Gastrocnemius medialis (tissue), 4 donors: ENCODE results near the gene ASIC5. TPM values are rescaled to one million over a fixed set of nuclear protein-coding genes. Genes with fewer than 3 reads are reported as not detected.

Experiments
- ATAC-seq, 2 donors: fragments of 150-250 bp; one replicate each; pipeline ENCODE4 v1.9.1; 2016
- DNase-seq, 2 donors: peaks; one replicate each; pipeline ENCODE4 v3.0.0-alpha.2; 2019
- H3K27ac ChIP-seq, 4 donors: fragments of 200-600 bp; sonication (generic); 1 replicate in 1 of 4; 2 replicates in 3 of 4; pipeline ENCODE4 v1.5.1; 2016 to 2018; ENCODE audit warnings: mild to moderate bottlenecking in 2 of 4, moderate library complexity in 1 of 4
- H3K27me3 ChIP-seq, 3 donors: fragments of 200-600 bp; sonication (generic) in 2 of 3; 1 replicate in 1 of 3; 2 replicates in 2 of 3; pipeline versions ENCODE4 v1.5.1 to v1.6.0; 2016 to 2019; ENCODE audit warnings: mild to moderate bottlenecking in 1 of 3, moderate library complexity in 1 of 3
- H3K36me3 ChIP-seq, 2 donors: fragments of 200-600 bp; sonication (generic) in 1 of 2; one replicate each; pipeline ENCODE4 v1.5.1; 2017 to 2018
- H3K4me1 ChIP-seq, 2 donors: fragments of 200-600 bp; sonication (generic) in 1 of 2; one replicate each; pipeline ENCODE4 v1.5.1; 2016 to 2017; ENCODE audit warnings: mild to moderate bottlenecking in 2 of 2
- H3K4me3 ChIP-seq, 4 donors: fragments of 200-600 bp; sonication (generic) in 3 of 4; 1 replicate in 1 of 4; 2 replicates in 3 of 4; pipeline ENCODE4 v1.5.1; 2016 to 2019; ENCODE audit warnings: mild to moderate bottlenecking in 2 of 4
- H3K9me3 ChIP-seq, 3 donors: fragments of 200-600 bp; sonication (generic) in 2 of 3; 1 replicate in 1 of 3; 2 replicates in 2 of 3; pipeline ENCODE4 v1.5.1; 2016 to 2019
- POLR2A ChIP-seq, 2 donors: fragments of 450-650 bp; IDR thresholded peaks; one replicate each; pipeline ENCODE4 v1.6.1; 2017; ENCODE audit warnings: antibody characterized with exemption in 2 of 2, mild to moderate bottlenecking in 2 of 2, moderate library complexity in 2 of 2
- in situ Hi-C, 4 donors: fragments of 200-750 bp; cut with MboI; loops; one replicate each; pipeline versions ENCODE4 v1.15.0 to v1.8.0; 2017; ENCODE audit warnings: low sequenced_read_pairs in 4 of 4
- intact Hi-C: fragments of 100-400 bp; cut with DNase I; formaldehyde crosslinking; loops from one replicate; pipeline ENCODE4 v1.15.1; 2023; ENCODE audit warnings: low total_unique reads
- total RNA-seq, 4 donors: library from RNA; depleted of rRNA; stranded (reverse); fragments of >200 nt; gene quantifications; one replicate each; pipeline versions ENCODE4 v1.1.0 to v1.2.3, GENCODE V29; 2016
- TF ChIP-seq, protein P1 (sequence below), 5 experiments: fragments of 450-650 bp in 3 of 5; fragments of 200-600 bp in 2 of 5; sonication (generic) in 2 of 5; IDR thresholded peaks in 4 of 5; conservative IDR thresholded peaks in 1 of 5; 1 replicate in 4 of 5; 2 replicates in 1 of 5; pipeline ENCODE4 v1.5.1; 2016 to 2019; ENCODE audit warnings: antibody characterized with exemption in 5 of 5, mild to moderate bottlenecking in 3 of 5, moderate library complexity in 3 of 5

ASIC5 gene
- total RNA-seq, 4 donors from 2014 or later, result not detected

DNA sequence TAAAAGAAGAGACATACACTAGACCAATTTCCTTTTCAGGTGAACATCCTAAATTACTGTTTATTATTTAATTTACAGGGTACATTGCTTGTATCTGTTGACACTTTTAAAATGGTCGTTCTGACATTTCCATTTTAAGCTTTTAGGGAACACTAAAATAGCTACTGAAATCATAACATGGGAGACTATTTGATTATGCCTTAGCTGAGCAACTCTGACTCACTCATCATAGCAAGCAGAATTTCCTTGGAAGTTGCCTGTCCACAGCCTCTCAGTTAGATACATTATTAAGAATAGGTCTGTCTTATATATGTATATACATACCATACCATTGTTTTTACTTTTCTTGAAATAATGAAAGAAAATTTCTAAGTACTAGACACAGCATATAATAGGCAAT is 85.3 kb downstream of the ASIC5 start:
- no peak for TF ChIP-seq POLR2A (IDR thresholded peaks at IDR 0.05)
- TF ChIP-seq, protein P1, sequence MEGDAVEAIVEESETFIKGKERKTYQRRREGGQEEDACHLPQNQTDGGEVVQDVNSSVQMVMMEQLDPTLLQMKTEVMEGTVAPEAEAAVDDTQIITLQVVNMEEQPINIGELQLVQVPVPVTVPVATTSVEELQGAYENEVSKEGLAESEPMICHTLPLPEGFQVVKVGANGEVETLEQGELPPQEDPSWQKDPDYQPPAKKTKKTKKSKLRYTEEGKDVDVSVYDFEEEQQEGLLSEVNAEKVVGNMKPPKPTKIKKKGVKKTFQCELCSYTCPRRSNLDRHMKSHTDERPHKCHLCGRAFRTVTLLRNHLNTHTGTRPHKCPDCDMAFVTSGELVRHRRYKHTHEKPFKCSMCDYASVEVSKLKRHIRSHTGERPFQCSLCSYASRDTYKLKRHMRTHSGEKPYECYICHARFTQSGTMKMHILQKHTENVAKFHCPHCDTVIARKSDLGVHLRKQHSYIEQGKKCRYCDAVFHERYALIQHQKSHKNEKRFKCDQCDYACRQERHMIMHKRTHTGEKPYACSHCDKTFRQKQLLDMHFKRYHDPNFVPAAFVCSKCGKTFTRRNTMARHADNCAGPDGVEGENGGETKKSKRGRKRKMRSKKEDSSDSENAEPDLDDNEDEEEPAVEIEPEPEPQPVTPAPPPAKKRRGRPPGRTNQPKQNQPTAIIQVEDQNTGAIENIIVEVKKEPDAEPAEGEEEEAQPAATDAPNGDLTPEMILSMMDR (IDR thresholded peaks at IDR 0.05 in 4 of 5, conservative IDR thresholded peaks at IDR 0.05 in 1 of 5), result no peak
- intact Hi-C loops (no loop called here), in situ Hi-C loops (loop anchor here in 2 of 4 donors (5.0 to 10.0 kb wide), 2 partner anchors 336 to 338 kb away; no protein-coding TSS in a partner anchor)
- ATAC-seq, result no peak
- Histone ChIP-seq H3K9me3 (no peaks in the 10 kb centered on the region), H3K27me3 (no peaks in the 10 kb centered on the region), H3K27ac (no peak overlapping the region), H3K4me1 (no peaks in the 10 kb centered on the region), H3K36me3 (no peaks in the 10 kb centered on the region), H3K4me3 (no peak overlapping the region)
- DNase-seq, result no peak

Other genes starting within 250 kb of the ASIC5 start
- 10 to 100 TPM in 2 of 4 donors, 1 to 10 TPM in 2; 5.8 to 15.5 (median 9.6) TPM for gene GUCY1A1, start 199.4 kb downstream of the ASIC5 start, total RNA-seq
- 1 to 10 TPM; 4.3 to 8.1 (median 5.5) TPM for gene GUCY1B1, start 107.3 kb downstream of the ASIC5 start, total RNA-seq
- 1 to 10 TPM in 1 of 4 donors, under 1 TPM in 1, not detected in 2; 0.62 to 2.0 TPM for gene TDO2, start 37.4 kb upstream of the ASIC5 start, total RNA-seq
- gene CTSO, start 87.6 kb upstream of the ASIC5 start, total RNA-seq, result 1 to 10 TPM; 2.9 to 6.4 (median 3.9) TPM